B cell (primary cell): ENCODE measurements around the gene VPS26B. TPM values are rescaled to one million over a fixed set of nuclear protein-coding genes. Genes with fewer than 3 reads are reported as not detected.
A peak's percentile ranks its signal among the peaks of the same experiment; 100 is the strongest.

Experiments used
- ATAC-seq: fragments of 200-7000 bp; cut with Tn5 transposase; one replicate; pipeline ENCODE4 v1.10.0; 2021; ENCODE audit warnings: low read depth, mild to moderate bottlenecking, moderate number of reproducible peaks, moderate library complexity
- CTCF ChIA-PET: fragments of 350-600 bp; sonication (Branson Sonifier 250); formaldehyde crosslinking; loops from one replicate; lab custom pipeline; 2021; ENCODE audit warnings: antibody characterized with exemption, inconsistent platforms; lab: Charles Lee
- POLR2A ChIA-PET: fragments of 350-600 bp; sonication (Branson Sonifier 250); formaldehyde crosslinking; loops from one replicate; lab custom pipeline; 2021; ENCODE audit warnings: antibody characterized with exemption; lab: Charles Lee
- DNase-seq: peaks from one replicate; pipeline ENCODE4 v3.0.0; 2013
- H2AFZ ChIP-seq: 2 replicates; pipeline ENCODE4 v1.6.1; 2012; ENCODE audit warnings: mild to moderate bottlenecking, low read depth, low read length; ENCODE audit not compliant: insufficient read depth, poor library complexity, severe bottlenecking
- H3K27ac ChIP-seq, 2 donors: 1 replicate in 1 of 2; 2 replicates in 1 of 2; pipeline ENCODE4 v1.5.1; 2012 to 2013; ENCODE audit warnings: low read length in 2 of 2, mild to moderate bottlenecking in 2 of 2, moderate library complexity in 1 of 2
- H3K27me3 ChIP-seq, 4 experiments: fragments of 200-600 bp in 1 of 4; sonication (generic) in 1 of 4; replicated peaks in 1 of 4; 1 replicate in 2 of 4; 2 replicates in 2 of 4; pipeline versions ENCODE4 v1.6.1 to v1.7.0; 2013 to 2016; ENCODE audit warnings: low read length in 3 of 4, mild to moderate bottlenecking in 2 of 4, mixed read lengths in 1 of 4, moderate library complexity in 1 of 4; ENCODE audit not compliant: insufficient read depth in 4 of 4, control insufficient read depth in 3 of 4; ENCODE audit errors: control extremely low read depth in 1 of 4
- H3K36me3 ChIP-seq, 2 experiments: replicated peaks in 1 of 2; 1 replicate in 1 of 2; 2 replicates in 1 of 2; pipeline versions ENCODE4 v1.6.1 to v1.7.1; 2013; ENCODE audit warnings: low read length in 1 of 2; ENCODE audit not compliant: insufficient read depth in 2 of 2, control insufficient read depth in 1 of 2; ENCODE audit errors: control extremely low read depth in 1 of 2, extremely low read depth in 1 of 2
- H3K4me1 ChIP-seq, 2 donors: fragments of 200-600 bp in 1 of 2; sonication (generic) in 1 of 2; 1 replicate in 1 of 2; 2 replicates in 1 of 2; pipeline versions ENCODE4 v1.5.1 to v1.6.1; 2013 to 2017; ENCODE audit warnings: low read length in 2 of 2; ENCODE audit not compliant: control insufficient read depth in 2 of 2, insufficient read depth in 2 of 2
- H3K4me2 ChIP-seq: replicated peaks from 2 replicates; pipeline ENCODE3; 2012; ENCODE audit warnings: mild to moderate bottlenecking, low read depth, low read length; ENCODE audit not compliant: poor library complexity, severe bottlenecking
- H3K4me3 ChIP-seq, 5 experiments: fragments of 200-600 bp in 1 of 5; sonication (generic) in 1 of 5; 1 replicate in 3 of 5; 2 replicates in 2 of 5; pipeline versions ENCODE4 v1.5.1 to v1.7.0; 2011 to 2016; ENCODE audit warnings: low read length in 4 of 5, mild to moderate bottlenecking in 4 of 5, low read depth in 2 of 5, control low read depth in 1 of 5, moderate library complexity in 1 of 5; ENCODE audit not compliant: insufficient read depth in 1 of 5; ENCODE audit errors: control extremely low read depth in 1 of 5, extremely low read depth in 1 of 5
- H3K79me2 ChIP-seq: fragments of 200-600 bp; sonication (generic); one replicate; pipeline ENCODE4 v1.6.0; 2016; ENCODE audit warnings: low read length; ENCODE audit not compliant: control insufficient read depth, insufficient read depth
- H3K9ac ChIP-seq: fragments of 200-600 bp; sonication (generic); 2 replicates; pipeline ENCODE4 v1.6.1; 2017; ENCODE audit warnings: mild to moderate bottlenecking, low read length, moderate library complexity
- H3K9me3 ChIP-seq, 3 donors: one replicate each; pipeline versions ENCODE4 v1.6.1 to v1.7.1; 2013; ENCODE audit warnings: low read length in 2 of 3; ENCODE audit not compliant: control insufficient read depth in 2 of 3, insufficient read depth in 1 of 3; ENCODE audit errors: control extremely low read depth in 1 of 3
- H4K20me1 ChIP-seq: 2 replicates; pipeline ENCODE4 v1.6.0; 2012; ENCODE audit warnings: mild to moderate bottlenecking, low read length; ENCODE audit not compliant: insufficient read depth, control insufficient read depth, poor library complexity, severe bottlenecking
- H3K27ac Mint-ChIP-seq: one replicate; pipeline ENCODE4 v1.8.0; 2021; ENCODE audit warnings: mixed read lengths
- H3K27me3 Mint-ChIP-seq: one replicate; pipeline ENCODE4 v1.8.0; 2021; ENCODE audit warnings: mixed read lengths
- H3K4me1 Mint-ChIP-seq: one replicate; pipeline ENCODE4 v1.8.0; 2021; ENCODE audit warnings: mixed read lengths
- H3K4me3 Mint-ChIP-seq: one replicate; pipeline ENCODE4 v1.8.0; 2021; ENCODE audit warnings: mixed read lengths
- H3K9me3 Mint-ChIP-seq: one replicate; pipeline ENCODE4 v1.8.0; 2022; ENCODE audit warnings: mixed read lengths; ENCODE audit not compliant: insufficient read depth
- EZH2 ChIP-seq: IDR thresholded peaks from 2 replicates; pipeline ENCODE4 v1.6.1; 2012; ENCODE audit warnings: borderline replicate concordance, low read depth, mild to moderate bottlenecking, moderate library complexity, low read length; ENCODE audit not compliant: insufficient read depth, poor library complexity, severe bottlenecking
- WGBS: methylation state at CpG from one replicate; pipeline ENCODE4 v1.1.5; 2013; ENCODE audit warnings: missing lambda C conversion rate; ENCODE audit not compliant: insufficient coverage; 5-methylcytosine and 5-hydroxymethylcytosine counted together
- intact Hi-C: fragments of 100-400 bp; cut with micrococcal nuclease; formaldehyde crosslinking; loops from one replicate; pipeline ENCODE4 v1.10.0; 2022
- polyA minus RNA-seq: library from RNA; depleted of rRNA, polyadenylated mRNA; stranded (reverse); fragments of >200 nt; gene quantifications from 2 replicates; pipeline ENCODE4 v1.2.3, GENCODE V29; 2012
- polyA plus RNA-seq: library from polyadenylated mRNA; depleted of rRNA; stranded (reverse); fragments of >200 nt; gene quantifications from 2 replicates; pipeline ENCODE4 v1.2.3, GENCODE V29; 2012
- total RNA-seq, 2 donors: library from RNA; stranded (reverse); fragments of 120-200 nt in 1 of 2; gene quantifications; 1 replicate in 1 of 2; 2 replicates in 1 of 2; pipeline versions ENCODE4 v1.2.3 to v1.2.4, GENCODE V29; 2013 to 2022
- TF ChIP-seq, protein P1 (sequence below): fragments of 200-600 bp; IDR thresholded peaks from one replicate; pipeline ENCODE4 v1.8.0; 2022; ENCODE audit warnings: antibody characterized with exemption, mild to moderate bottlenecking

Gene VPS26B
- total RNA-seq: 35.3 and 38.5 TPM in 2 replicates
- total RNA-seq (2013): 16.2 TPM
- 13.6 and 14.7 TPM in 2 replicates for polyA plus RNA-seq
- polyA minus RNA-seq: 15.3 and 18.4 TPM in 2 replicates

DNA sequence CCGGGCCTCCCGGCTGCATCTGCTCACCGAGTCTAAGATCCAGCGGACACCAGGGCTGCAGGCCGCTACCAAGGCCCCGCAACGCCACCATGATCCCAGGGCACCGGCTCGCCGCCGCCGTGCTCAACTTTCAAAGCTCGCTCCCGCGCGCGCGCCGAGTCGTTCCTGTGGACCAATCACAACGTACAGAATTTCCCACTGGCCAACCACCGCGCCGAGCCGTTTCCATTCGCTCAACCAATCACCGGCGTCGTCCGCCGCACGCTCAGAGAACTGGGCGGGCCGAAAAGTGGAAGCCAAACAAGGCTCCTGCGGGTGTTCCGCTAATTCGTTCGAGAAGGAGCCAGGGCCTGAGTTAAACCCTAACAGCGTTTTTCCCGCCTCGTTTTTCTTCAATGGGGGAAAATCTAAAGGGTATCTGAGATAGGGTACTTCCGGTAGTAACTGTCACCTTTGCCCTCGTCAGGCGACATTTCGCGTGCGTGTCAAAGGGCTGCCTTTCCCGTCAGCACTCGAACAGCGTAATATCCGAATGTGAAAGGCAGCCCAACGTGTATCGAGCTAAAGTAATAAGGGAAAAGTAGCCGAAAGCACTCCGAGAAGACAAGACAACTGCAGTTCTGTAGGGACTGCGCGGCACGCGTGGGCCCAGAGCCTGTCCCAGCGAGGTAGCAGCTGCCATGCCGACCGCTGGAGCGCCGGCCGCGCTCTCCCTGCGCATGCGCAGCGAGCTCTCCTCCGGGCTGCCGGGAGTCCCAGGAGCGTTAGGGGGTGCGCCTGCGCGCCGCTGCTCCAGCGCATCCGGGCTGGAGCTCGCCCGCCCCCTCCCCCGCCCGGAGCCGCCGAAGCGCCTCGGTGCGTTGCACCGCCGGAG lies at the start of gene VPS26B, which contains the start of gene NCAPD3:
Gene VPS26B (plus strand): TSS at position 836 of the 874 bp plus-strand sequence. CDS start 452 bp downstream, outside the sequence.
Gene NCAPD3 (minus strand): TSS at position 132 of the 874 bp plus-strand sequence. CDS start 41 bp downstream, at position 91.
- POLR2A ChIA-PET: interaction anchor here (0.7 to 1.7 kb wide), 6 partner anchors 10 to 29 kb away, joined by 3 to 9 read pairs (median 6); partner anchors contain the start of genes ACAD8 and THYN1
- CTCF ChIA-PET: interaction anchor here (0.6 to 5.3 kb wide), 8 partner anchors 15 to 174 kb away, joined by 3 to 32 read pairs (median 6); partner anchors contain the start of genes ACAD8 and THYN1
- peaks cover 0 to 25% (median 15%) of the 10 kb centered on the region in 4 experiments for H3K27me3 ChIP-seq
- peaks cover 0 to 6% of the 10 kb centered on the region in 2 experiments for H3K36me3 ChIP-seq
- H4K20me1 ChIP-seq: peaks cover 38% of the 10 kb centered on the region
- no peak for TF ChIP-seq EZH2
- peaks cover 50% of the 10 kb centered on the region for H3K79me2 ChIP-seq
- H3K4me3 ChIP-seq: peak within 1 kb of the TSS; percentile 74 to 98 (median 96)
- Mint-ChIP-seq H3K27ac (peak within 1 kb of the TSS; percentile 97), H3K4me1 (peaks cover 47% of the 10 kb centered on the region), H3K9me3 (no peaks in the 10 kb centered on the region), H3K27me3 (peaks cover 15% of the 10 kb centered on the region), H3K4me3 (peak within 1 kb of the TSS; percentile 96)
- peaks cover 34 to 44% of the 10 kb centered on the region in 2 donors for H3K4me1 ChIP-seq
- H3K4me2 ChIP-seq: peak within 1 kb of the TSS; percentile 92
- peak within 1 kb of the TSS; percentile 97 for H3K9ac ChIP-seq
- peak within 1 kb of the TSS; percentile 100 for H2AFZ ChIP-seq
- intact Hi-C loops: loop anchor here (1.0 to 2.0 kb wide), 3 partner anchors 17 to 156 kb away; partner anchors contain the start of genes ACAD8 and THYN1
- H3K27ac ChIP-seq: peak within 1 kb of the TSS; percentile 90 to 91
- under 1% methylated on average over 89 of the region's 89 CpGs for WGBS
- DNase-seq: peak; percentile 97
- ATAC-seq: peak; percentile 76
- H3K9me3 ChIP-seq: no peaks in the 10 kb centered on the region

DNA sequence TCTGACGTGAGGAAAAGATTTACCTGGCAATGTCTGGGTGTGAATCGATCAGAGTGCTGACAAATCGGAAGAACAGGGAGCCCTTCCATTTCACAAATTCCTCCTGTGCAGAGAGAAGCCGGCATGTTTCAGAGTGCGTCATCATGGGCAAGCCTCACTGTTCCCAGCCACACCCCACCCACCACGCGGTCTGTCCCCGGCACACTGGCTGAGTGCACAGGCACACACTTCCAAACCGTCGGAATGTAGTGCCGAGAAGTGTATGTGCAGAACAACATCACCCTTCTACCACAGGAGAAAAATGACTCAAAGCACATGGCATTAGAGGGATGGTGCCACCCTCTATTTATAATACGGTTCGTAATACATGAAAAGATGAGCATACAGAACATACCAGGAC lies 48.2 kb upstream of the VPS26B start:
- Histone ChIP-seq H4K20me1 (no peaks in the 10 kb centered on the region), H3K4me1 (no peaks in the 10 kb centered on the region), H3K4me3 (no peak overlapping the region), H3K9me3 (no peaks in the 10 kb centered on the region), H3K4me2 (no peak overlapping the region), H3K27ac (no peak overlapping the region), H2AFZ (no peak overlapping the region), H3K27me3 (no peaks in the 10 kb centered on the region), H3K9ac (no peak overlapping the region), H3K79me2 (no peaks in the 10 kb centered on the region), H3K36me3 (peaks cover 0 to 29% of the 10 kb centered on the region in 2 experiments)
- Mint-ChIP-seq H3K9me3 (no peaks in the 10 kb centered on the region), H3K4me3 (no peak overlapping the region), H3K27ac (no peak overlapping the region), H3K4me1 (no peaks in the 10 kb centered on the region), H3K27me3 (no peaks in the 10 kb centered on the region)
- no peak for TF ChIP-seq EZH2
- TF ChIP-seq, protein P1, sequence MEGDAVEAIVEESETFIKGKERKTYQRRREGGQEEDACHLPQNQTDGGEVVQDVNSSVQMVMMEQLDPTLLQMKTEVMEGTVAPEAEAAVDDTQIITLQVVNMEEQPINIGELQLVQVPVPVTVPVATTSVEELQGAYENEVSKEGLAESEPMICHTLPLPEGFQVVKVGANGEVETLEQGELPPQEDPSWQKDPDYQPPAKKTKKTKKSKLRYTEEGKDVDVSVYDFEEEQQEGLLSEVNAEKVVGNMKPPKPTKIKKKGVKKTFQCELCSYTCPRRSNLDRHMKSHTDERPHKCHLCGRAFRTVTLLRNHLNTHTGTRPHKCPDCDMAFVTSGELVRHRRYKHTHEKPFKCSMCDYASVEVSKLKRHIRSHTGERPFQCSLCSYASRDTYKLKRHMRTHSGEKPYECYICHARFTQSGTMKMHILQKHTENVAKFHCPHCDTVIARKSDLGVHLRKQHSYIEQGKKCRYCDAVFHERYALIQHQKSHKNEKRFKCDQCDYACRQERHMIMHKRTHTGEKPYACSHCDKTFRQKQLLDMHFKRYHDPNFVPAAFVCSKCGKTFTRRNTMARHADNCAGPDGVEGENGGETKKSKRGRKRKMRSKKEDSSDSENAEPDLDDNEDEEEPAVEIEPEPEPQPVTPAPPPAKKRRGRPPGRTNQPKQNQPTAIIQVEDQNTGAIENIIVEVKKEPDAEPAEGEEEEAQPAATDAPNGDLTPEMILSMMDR: no peak
- CTCF ChIA-PET: no interaction called here
- POLR2A ChIA-PET: no interaction called here
- 97% methylated on average over 11 of the region's 13 CpGs for WGBS
- DNase-seq: no peak
- intact Hi-C loops: no loop called here
- ATAC-seq: no peak
